NCI-H1694 (cell line): ENCODE measurements around the gene STX19.
"Not testable (repeated sequence)": the region's sequence is repeated elsewhere in the genome, so short reads cannot be mapped to it uniquely, and the experiment has no call there.

Experiments
- DNase-seq: peaks from one replicate; lab custom pipeline; 2025; lab: John Stamatoyannopoulos, UW

STX19 gene

DNA sequence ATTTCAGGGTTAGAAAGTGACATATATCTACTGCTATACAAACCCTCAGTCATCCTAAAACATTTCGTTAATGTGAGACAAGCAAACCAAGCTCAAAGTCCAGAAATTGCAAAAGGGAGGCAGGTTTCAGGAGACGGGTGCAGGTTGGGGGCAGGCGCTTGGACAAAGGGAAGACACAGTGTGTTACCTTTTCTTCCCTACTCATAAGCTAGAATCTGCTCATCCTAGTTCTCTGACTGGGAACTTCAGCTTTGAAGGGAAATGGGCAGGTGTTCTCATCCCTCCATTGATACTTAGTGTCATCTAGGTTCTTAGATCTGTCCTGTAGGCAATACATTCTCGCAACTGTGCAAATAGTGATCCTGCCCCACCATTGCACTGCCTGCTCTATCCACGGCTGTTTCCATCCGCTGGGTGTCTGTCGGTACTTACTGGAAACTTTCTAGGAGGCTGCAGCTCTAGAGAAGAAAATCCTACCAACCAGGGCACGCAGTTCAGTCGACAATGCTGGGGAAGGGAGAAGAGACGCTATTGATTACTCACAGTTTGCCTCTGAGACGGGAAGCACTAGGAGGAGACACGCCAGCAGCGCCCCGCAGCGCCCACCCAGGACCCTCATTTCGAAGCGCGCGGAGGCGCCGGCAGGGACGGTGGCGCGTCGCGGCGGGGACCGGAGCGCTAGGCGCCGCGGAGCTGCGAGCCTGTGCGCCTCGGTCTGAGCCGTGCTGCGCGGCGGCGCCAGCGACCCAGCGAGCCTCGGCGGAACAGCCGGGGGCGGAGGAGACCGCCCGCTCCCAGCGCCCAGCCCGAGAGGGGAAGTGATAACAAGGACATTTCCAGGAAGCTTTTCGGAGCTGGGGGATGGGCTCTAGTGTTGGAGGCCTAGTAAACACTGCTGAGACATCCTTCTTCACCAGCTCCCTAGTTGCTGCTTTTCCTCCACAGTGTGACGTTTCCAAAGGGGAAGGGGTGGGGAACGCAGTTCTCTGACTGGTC lies 55.0 kb downstream of the STX19 start, which contains the start of gene PROS1:
TSS of gene PROS1 (minus strand) at position 766 of the 996 bp plus-strand sequence. CDS start at position 619, 147 bp downstream.
- no peak for DNase-seq

DNA sequence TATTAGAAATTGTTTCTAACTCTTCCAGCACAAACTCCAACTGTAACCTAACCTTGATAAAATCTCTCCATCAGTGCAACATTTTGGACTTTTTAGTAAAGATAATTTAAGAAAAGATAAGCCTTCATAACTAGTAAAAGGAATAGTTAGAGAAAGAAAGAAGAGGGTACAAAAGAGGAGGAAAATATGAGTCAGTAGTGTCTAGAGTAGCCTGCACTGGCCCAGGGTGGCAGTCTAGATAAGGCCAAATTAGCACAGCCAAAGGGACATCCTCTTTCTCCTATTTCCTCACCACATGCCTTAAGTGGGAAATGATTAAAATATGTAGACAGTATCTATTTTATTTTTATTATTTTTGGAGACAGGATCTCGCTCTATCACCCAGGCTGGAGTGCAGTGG lies 58.4 kb downstream of the STX19 start:
- no peak for DNase-seq

DNA sequence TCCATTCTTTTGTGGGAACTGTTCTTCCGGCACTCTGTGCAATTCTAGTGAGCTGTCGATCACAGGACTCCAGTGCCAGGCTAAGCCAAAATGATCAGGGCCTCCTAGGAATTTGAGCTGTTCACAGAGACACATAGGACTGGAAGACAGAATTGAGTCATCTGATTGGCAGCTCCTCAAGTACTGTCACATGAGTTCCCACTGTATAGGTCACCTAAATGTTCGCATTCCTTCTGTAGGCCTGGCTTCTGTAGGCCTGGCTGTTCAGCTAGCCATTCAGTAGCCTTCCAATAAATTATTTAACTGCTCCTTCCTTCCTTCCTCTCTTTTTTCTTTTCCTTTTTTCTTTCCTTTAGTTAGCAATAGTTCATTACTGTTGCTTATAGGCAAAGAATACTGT lies 59.0 kb downstream of the STX19 start:
- no peak for DNase-seq

DNA sequence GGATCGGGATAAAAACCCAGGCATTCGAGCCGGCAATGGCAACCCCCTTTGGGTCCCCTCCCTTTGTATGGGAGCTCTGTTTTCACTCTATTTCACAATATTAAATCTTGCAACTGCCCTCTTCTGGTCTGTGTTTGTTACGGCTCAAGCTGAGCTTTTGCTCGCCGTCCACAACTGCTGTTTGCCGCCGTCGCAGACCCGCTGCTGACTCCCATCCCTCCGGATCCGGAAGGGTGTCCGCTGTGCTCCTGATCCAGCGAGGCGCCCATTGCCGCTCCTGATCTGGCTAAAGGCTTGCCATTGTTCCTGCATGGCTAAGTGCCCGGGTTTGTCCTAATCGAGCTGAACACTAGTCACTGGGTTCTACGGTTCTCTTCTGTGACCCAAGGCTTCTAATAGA lies 63.3 kb downstream of the STX19 start:
- DNase-seq = not testable (repeated sequence)
